ENCODE data around the gene UBAC2. TPM values are rescaled to one million over a fixed set of nuclear protein-coding genes. Genes with fewer than 3 reads are reported as not detected.

UBAC2 gene
- total RNA-seq, 1 experiment from 2014 or later: 103 TPM

GRCh38 chr13:99272481-99272880 is 71.8 kb downstream of the UBAC2 start:
- POLR2A ChIA-PET: no interaction called here

DNA sequence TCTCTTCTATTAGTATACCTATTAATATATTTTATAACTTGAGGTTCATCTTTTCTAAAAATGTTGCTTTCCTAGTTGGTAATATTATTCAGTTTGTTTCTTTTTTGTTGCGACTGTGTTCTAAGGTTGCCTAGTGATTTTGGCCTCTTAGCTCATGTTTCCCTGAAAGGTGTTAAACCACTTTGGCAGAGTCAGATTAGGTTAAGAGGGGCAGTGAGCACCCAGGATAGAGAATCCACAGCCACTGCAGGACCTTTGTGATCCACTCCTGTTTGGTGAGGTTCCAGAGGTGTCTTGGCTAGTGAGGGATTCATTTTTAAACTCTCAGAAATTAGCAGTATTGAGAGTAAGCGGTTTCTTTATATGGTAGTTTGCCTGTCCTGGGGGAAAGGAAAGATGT is 72.5 kb downstream of the UBAC2 start:
- Mint-ChIP-seq H3K27me3 (ENCODE audit: insufficient read depth, unreplicated experiment) (no peaks in the 10 kb centered on the region), H3K27ac (ENCODE audit: unreplicated experiment) (no peak overlapping the region), H3K4me3 (ENCODE audit: unreplicated experiment) (no peak overlapping the region), H3K9me3 (ENCODE audit: unreplicated experiment) (no peaks in the 10 kb centered on the region), H3K4me1 (ENCODE audit: low read depth, unreplicated experiment) (no peaks in the 10 kb centered on the region), H3K36me3 (ENCODE audit: insufficient read depth, unreplicated experiment) (peaks cover 22% of the 10 kb centered on the region)
- intact Hi-C loops (cut with micrococcal nuclease; ENCODE audit: unreplicated experiment): no loop called here
- TF ChIP-seq, protein P1, sequence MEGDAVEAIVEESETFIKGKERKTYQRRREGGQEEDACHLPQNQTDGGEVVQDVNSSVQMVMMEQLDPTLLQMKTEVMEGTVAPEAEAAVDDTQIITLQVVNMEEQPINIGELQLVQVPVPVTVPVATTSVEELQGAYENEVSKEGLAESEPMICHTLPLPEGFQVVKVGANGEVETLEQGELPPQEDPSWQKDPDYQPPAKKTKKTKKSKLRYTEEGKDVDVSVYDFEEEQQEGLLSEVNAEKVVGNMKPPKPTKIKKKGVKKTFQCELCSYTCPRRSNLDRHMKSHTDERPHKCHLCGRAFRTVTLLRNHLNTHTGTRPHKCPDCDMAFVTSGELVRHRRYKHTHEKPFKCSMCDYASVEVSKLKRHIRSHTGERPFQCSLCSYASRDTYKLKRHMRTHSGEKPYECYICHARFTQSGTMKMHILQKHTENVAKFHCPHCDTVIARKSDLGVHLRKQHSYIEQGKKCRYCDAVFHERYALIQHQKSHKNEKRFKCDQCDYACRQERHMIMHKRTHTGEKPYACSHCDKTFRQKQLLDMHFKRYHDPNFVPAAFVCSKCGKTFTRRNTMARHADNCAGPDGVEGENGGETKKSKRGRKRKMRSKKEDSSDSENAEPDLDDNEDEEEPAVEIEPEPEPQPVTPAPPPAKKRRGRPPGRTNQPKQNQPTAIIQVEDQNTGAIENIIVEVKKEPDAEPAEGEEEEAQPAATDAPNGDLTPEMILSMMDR (IDR thresholded peaks at IDR 0.05; ENCODE audit: insufficient read depth in 1 of 2, low read depth in 1 of 2, low read length in 1 of 2, severe bottlenecking in 1 of 2, unreplicated experiment in 1 of 2): no peak
- CTCF ChIA-PET: no interaction called here
- Histone ChIP-seq H3K4me1 (no peaks in the 10 kb centered on the region), H3K4me3 (ENCODE audit: low read depth, low read length) (no peak overlapping the region), H3K9me3 (no peaks in the 10 kb centered on the region), H3K36me3 (ENCODE audit: control insufficient read depth, insufficient read depth, low read length) (peaks cover 2% of the 10 kb centered on the region; the same call in 1 of the 2 replicates), H3K27me3 (replicated peaks; ENCODE audit: control insufficient read depth, insufficient read depth, low read length) (no peaks in the 10 kb centered on the region)
- POLR2A ChIA-PET: no interaction called here
- no peak for DNase-seq
- no TSS peak for BruUV-seq (replicated peaks)

More at GRCh38 chr13:99272481-99272880, 71.8 kb downstream of the UBAC2 start:
- Histone ChIP-seq H3K9me3 (no peaks in the 10 kb centered on the region), H3K27me3 (replicated peaks; ENCODE audit: control insufficient read depth, insufficient read depth, low read length) (no peaks in the 10 kb centered on the region), H3K4me3 (ENCODE audit: low read depth, low read length) (no peak overlapping the region), H3K36me3 (ENCODE audit: control insufficient read depth, insufficient read depth, low read length) (peaks cover 2% of the 10 kb centered on the region; the same call in 1 of the 2 replicates), H3K4me1 (no peaks in the 10 kb centered on the region)
- Mint-ChIP-seq H3K36me3 (ENCODE audit: insufficient read depth, unreplicated experiment) (peaks cover 18% of the 10 kb centered on the region), H3K27ac (ENCODE audit: unreplicated experiment) (no peak overlapping the region), H3K4me3 (ENCODE audit: unreplicated experiment) (no peak overlapping the region), H3K27me3 (ENCODE audit: insufficient read depth, unreplicated experiment) (no peaks in the 10 kb centered on the region), H3K9me3 (ENCODE audit: unreplicated experiment) (no peaks in the 10 kb centered on the region), H3K4me1 (ENCODE audit: low read depth, unreplicated experiment) (no peaks in the 10 kb centered on the region)
- CTCF ChIA-PET: no interaction called here
- intact Hi-C loops (cut with micrococcal nuclease; ENCODE audit: unreplicated experiment): no loop called here
- BruUV-seq (replicated peaks): no TSS peak
- TF ChIP-seq, protein P1 (IDR thresholded peaks at IDR 0.05; ENCODE audit: insufficient read depth in 1 of 2, low read depth in 1 of 2, low read length in 1 of 2, severe bottlenecking in 1 of 2, unreplicated experiment in 1 of 2): no peak
- no peak for DNase-seq

GRCh38 chr13:99275093-99275469 is 74.4 kb downstream of the UBAC2 start:
- TF ChIP-seq, protein P1 (IDR thresholded peaks at IDR 0.05; ENCODE audit: insufficient read depth in 1 of 2, low read depth in 1 of 2, low read length in 1 of 2, severe bottlenecking in 1 of 2, unreplicated experiment in 1 of 2): no peak
- Histone ChIP-seq H3K4me3 (ENCODE audit: low read depth, low read length) (no peak overlapping the region), H3K27me3 (replicated peaks; ENCODE audit: control insufficient read depth, insufficient read depth, low read length) (no peaks in the 10 kb centered on the region), H3K36me3 (ENCODE audit: control insufficient read depth, insufficient read depth, low read length) (peaks cover 2% of the 10 kb centered on the region; the same call in 1 of the 2 replicates), H3K4me1 (no peaks in the 10 kb centered on the region), H3K9me3 (no peaks in the 10 kb centered on the region)
- CTCF ChIA-PET: no interaction called here
- H3K36me3 Mint-ChIP-seq (ENCODE audit: insufficient read depth, unreplicated experiment): peaks cover 15% of the 10 kb centered on the region
- no peak overlapping the region for H3K27ac Mint-ChIP-seq (ENCODE audit: unreplicated experiment)
- BruUV-seq (replicated peaks): no TSS peak
- DNase-seq: no peak
- intact Hi-C loops (cut with micrococcal nuclease; ENCODE audit: unreplicated experiment): no loop called here
- no peak overlapping the region for H3K4me3 Mint-ChIP-seq (ENCODE audit: unreplicated experiment)
- POLR2A ChIA-PET: no interaction called here
- no peaks in the 10 kb centered on the region for H3K27me3 Mint-ChIP-seq (ENCODE audit: insufficient read depth, unreplicated experiment)
- no peaks in the 10 kb centered on the region for H3K9me3 Mint-ChIP-seq (ENCODE audit: unreplicated experiment)
- no peaks in the 10 kb centered on the region for H3K4me1 Mint-ChIP-seq (ENCODE audit: low read depth, unreplicated experiment)
